ENCODE results near the gene PPP2R1A. TPM values are rescaled to one million over a fixed set of nuclear protein-coding genes. Genes with fewer than 3 reads are reported as not detected.

The PPP2R1A gene
- total RNA-seq, 1 experiment from 2014 or later: 266 TPM

- RAD21 ChIA-PET (ENCODE audit: low non-redundant PET in 1 of 2, low total read pairs in 2 of 2, uncharacterized antibody in 2 of 2, unreplicated experiment in 2 of 2): no interaction called here
- Histone ChIP-seq H3K36me3 (ENCODE audit: control insufficient read depth in 1 of 2, insufficient read depth in 2 of 2, low read length in 2 of 2) (no peaks in the 10 kb centered on the region), H2AFZ (ENCODE audit: low read depth, low read length, poor library complexity, severe bottlenecking) (no peak overlapping the region), H3K9ac (ENCODE audit: low read length) (no peak overlapping the region), H3K27ac (ENCODE audit: low read depth, low read length) (no peak overlapping the region), H3K27me3 (ENCODE audit: insufficient read depth, low read length) (no peaks in the 10 kb centered on the region), H3K9me3 (ENCODE audit: control insufficient read depth in 1 of 2, insufficient read depth in 1 of 2, low read depth in 1 of 2, low read length in 2 of 2) (no peaks in the 10 kb centered on the region; a peak in 1 of 4 replicates), H3K79me2 (ENCODE audit: insufficient read depth, low read length) (no peaks in the 10 kb centered on the region), H3K4me2 (ENCODE audit: low read length) (no peak overlapping the region), H3K4me1 (ENCODE audit: control insufficient read depth in 1 of 2, insufficient read depth in 2 of 2, low read length in 2 of 2) (no peaks in the 10 kb centered on the region), H4K20me1 (ENCODE audit: insufficient read depth) (no peaks in the 10 kb centered on the region), H3K4me3 (replicated peaks in 1 of 2; ENCODE audit: low read depth in 1 of 2, low read length in 2 of 2) (no peak overlapping the region), H3K9me2 (ENCODE audit: insufficient read depth) (no peaks in the 10 kb centered on the region)
- intact Hi-C loops (cut with micrococcal nuclease): no loop called here
- no peak for DNase-seq (ENCODE audit: low read depth, low spot score)
- no TSS peak for BruUV-seq (replicated peaks)
- no peak for ATAC-seq
- TF ChIP-seq ZBTB33 (IDR thresholded peaks at IDR 0.05; ENCODE audit: extremely low read depth, insufficient replicate concordance, low read length): no peak
- TF ChIP-seq, protein P1, sequence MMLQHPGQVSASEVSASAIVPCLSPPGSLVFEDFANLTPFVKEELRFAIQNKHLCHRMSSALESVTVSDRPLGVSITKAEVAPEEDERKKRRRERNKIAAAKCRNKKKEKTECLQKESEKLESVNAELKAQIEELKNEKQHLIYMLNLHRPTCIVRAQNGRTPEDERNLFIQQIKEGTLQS (IDR thresholded peaks at IDR 0.05): no peak
- no peak for TF ChIP-seq TCF7L2 (IDR thresholded peaks at IDR 0.05; ENCODE audit: borderline replicate concordance, extremely low read depth, insufficient read depth, insufficient read length)
- TF ChIP-seq POLR2A (IDR thresholded peaks at IDR 0.05; ENCODE audit: borderline replicate concordance, extremely low read depth, insufficient read depth, insufficient read length): no peak
- no peak for TF ChIP-seq CBX3 (IDR thresholded peaks at IDR 0.05; ENCODE audit: low read depth)
- TF ChIP-seq REST (IDR thresholded peaks at IDR 0.05; ENCODE audit: low read depth): no peak
- TF ChIP-seq RAD21 (IDR thresholded peaks at IDR 0.05; ENCODE audit: low read depth): no peak
- no peak for TF ChIP-seq EGR1 (IDR thresholded peaks at IDR 0.05; ENCODE audit: low read depth)
- TF ChIP-seq SRF (IDR thresholded peaks at IDR 0.05; ENCODE audit: low read depth): no peak
- no peak for TF ChIP-seq SP1 (IDR thresholded peaks at IDR 0.05; ENCODE audit: low read depth)
- no peak for TF ChIP-seq YY1 (IDR thresholded peaks at IDR 0.05; ENCODE audit: extremely low read depth, insufficient replicate concordance, low read depth, low read length)
- TF ChIP-seq CEBPB (IDR thresholded peaks at IDR 0.05; ENCODE audit: low read depth): no peak
- TF ChIP-seq SIN3A (IDR thresholded peaks at IDR 0.05; ENCODE audit: low read depth): no peak
- no peak for TF ChIP-seq EZH2 (IDR thresholded peaks at IDR 0.05)
- POLR2A ChIA-PET: no interaction called here
- CTCF ChIA-PET: no interaction called here
Measured at GRCh38 chr19:52176574-52176973, 13.3 kb upstream of the PPP2R1A start.
